Measurements from ENCODE around the gene SMDT1. TPM values are rescaled to one million over a fixed set of nuclear protein-coding genes. Genes with fewer than 3 reads are reported as not detected.
"Not testable (repeated sequence)": the region's sequence is repeated elsewhere in the genome, so short reads cannot be mapped to it uniquely, and the experiment has no call there.

SMDT1 gene
- polyA plus RNA-seq, 1 donor from 2014 or later: 42.8 TPM

DNA sequence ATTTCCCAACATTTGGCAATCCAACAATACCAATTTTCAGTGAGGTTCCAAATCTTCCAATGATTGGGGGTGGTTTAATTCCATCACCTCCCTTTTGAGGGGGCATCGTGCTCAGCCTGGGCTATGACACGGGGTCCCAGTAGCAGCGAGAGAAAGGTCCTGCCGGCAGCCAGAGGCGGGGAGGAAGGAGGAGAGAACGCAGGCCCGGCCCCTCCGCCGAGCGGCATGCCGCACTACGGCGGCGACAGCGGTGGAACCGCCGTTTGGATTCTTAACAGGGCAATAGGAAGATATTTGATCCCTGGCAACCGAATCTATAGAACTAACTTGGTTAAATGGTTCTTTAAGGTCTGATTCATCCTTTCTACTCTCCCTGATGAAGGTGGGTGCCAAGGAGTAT lies 29.3 kb downstream of the SMDT1 start:
- Histone ChIP-seq H3K9me3 (ENCODE audit: low read length) (no peaks in the 10 kb centered on the region), H3K79me2 (replicated peaks; ENCODE audit: insufficient read depth, low read length) (no peaks in the 10 kb centered on the region), H3F3A (ENCODE audit: insufficient read depth, low read length, poor library complexity, severe bottlenecking) (no peaks in the 10 kb centered on the region), H3K4me3 (ENCODE audit: low read length) (no peak overlapping the region), H3K9ac (ENCODE audit: low read length) (no peak overlapping the region), H3K27ac (ENCODE audit: low read length) (no peak overlapping the region), H3K36me3 (ENCODE audit: insufficient read depth, low read length) (no peaks in the 10 kb centered on the region), H4K20me1 (ENCODE audit: insufficient read depth) (no peaks in the 10 kb centered on the region), H2AFZ (ENCODE audit: low read depth, low read length) (no peak overlapping the region), H3K9me2 (ENCODE audit: insufficient read depth, low read length) (no peaks in the 10 kb centered on the region), H3K27me3 (ENCODE audit: insufficient read depth, low read depth, low read length) (no peaks in the 10 kb centered on the region), H3K4me2 (ENCODE audit: low read length) (no peak overlapping the region)
- no peak for TF ChIP-seq EZH2 (IDR thresholded peaks at IDR 0.05; ENCODE audit: borderline replicate concordance, insufficient read depth, low read length, poor library complexity, severe bottlenecking)
- TF ChIP-seq, protein P1, sequence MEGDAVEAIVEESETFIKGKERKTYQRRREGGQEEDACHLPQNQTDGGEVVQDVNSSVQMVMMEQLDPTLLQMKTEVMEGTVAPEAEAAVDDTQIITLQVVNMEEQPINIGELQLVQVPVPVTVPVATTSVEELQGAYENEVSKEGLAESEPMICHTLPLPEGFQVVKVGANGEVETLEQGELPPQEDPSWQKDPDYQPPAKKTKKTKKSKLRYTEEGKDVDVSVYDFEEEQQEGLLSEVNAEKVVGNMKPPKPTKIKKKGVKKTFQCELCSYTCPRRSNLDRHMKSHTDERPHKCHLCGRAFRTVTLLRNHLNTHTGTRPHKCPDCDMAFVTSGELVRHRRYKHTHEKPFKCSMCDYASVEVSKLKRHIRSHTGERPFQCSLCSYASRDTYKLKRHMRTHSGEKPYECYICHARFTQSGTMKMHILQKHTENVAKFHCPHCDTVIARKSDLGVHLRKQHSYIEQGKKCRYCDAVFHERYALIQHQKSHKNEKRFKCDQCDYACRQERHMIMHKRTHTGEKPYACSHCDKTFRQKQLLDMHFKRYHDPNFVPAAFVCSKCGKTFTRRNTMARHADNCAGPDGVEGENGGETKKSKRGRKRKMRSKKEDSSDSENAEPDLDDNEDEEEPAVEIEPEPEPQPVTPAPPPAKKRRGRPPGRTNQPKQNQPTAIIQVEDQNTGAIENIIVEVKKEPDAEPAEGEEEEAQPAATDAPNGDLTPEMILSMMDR (IDR thresholded peaks at IDR 0.05; ENCODE audit: poor library complexity, severe bottlenecking): no peak
- no peak for TF ChIP-seq MXI1 (conservative IDR thresholded peaks at IDR 0.05; ENCODE audit: poor library complexity, severe bottlenecking)
- TF ChIP-seq SMC3 (conservative IDR thresholded peaks at IDR 0.05; ENCODE audit: poor library complexity): no peak
- no peak for TF ChIP-seq POLR2AphosphoS5 (IDR thresholded peaks at IDR 0.05)
- TF ChIP-seq, protein P2, sequence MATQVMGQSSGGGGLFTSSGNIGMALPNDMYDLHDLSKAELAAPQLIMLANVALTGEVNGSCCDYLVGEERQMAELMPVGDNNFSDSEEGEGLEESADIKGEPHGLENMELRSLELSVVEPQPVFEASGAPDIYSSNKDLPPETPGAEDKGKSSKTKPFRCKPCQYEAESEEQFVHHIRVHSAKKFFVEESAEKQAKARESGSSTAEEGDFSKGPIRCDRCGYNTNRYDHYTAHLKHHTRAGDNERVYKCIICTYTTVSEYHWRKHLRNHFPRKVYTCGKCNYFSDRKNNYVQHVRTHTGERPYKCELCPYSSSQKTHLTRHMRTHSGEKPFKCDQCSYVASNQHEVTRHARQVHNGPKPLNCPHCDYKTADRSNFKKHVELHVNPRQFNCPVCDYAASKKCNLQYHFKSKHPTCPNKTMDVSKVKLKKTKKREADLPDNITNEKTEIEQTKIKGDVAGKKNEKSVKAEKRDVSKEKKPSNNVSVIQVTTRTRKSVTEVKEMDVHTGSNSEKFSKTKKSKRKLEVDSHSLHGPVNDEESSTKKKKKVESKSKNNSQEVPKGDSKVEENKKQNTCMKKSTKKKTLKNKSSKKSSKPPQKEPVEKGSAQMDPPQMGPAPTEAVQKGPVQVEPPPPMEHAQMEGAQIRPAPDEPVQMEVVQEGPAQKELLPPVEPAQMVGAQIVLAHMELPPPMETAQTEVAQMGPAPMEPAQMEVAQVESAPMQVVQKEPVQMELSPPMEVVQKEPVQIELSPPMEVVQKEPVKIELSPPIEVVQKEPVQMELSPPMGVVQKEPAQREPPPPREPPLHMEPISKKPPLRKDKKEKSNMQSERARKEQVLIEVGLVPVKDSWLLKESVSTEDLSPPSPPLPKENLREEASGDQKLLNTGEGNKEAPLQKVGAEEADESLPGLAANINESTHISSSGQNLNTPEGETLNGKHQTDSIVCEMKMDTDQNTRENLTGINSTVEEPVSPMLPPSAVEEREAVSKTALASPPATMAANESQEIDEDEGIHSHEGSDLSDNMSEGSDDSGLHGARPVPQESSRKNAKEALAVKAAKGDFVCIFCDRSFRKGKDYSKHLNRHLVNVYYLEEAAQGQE (IDR thresholded peaks at IDR 0.05; ENCODE audit: borderline replicate concordance): no peak
- TF ChIP-seq RAD21 (conservative IDR thresholded peaks at IDR 0.05): no peak
- TF ChIP-seq TAF1 (IDR thresholded peaks at IDR 0.05; ENCODE audit: low read depth): no peak
- TF ChIP-seq EP300 (conservative IDR thresholded peaks at IDR 0.05; ENCODE audit: poor library complexity, severe bottlenecking): no peak

DNA sequence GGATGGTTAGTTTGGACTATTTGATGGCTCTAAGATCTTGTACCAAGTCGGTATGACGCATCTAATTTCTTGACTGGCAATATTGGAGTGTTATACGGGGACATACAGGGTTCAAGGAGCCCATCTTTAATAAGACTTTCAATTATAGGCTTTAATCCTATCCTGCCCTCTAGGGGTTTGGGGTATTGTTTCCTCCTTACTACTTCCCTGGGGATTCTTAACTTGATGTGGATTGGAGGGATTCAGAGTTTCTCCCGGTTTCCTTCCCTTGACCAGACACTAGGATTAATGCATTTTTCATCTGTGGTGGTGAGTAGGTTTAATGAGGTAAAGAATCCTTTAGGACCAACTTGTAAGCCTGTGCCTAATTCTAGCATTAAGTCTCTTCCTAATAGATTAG lies 32.3 kb downstream of the SMDT1 start:
- Histone ChIP-seq H3K9ac (ENCODE audit: low read length) (no peak overlapping the region), H4K20me1 (ENCODE audit: insufficient read depth) (no peaks in the 10 kb centered on the region), H3K36me3 (ENCODE audit: insufficient read depth, low read length) (no peaks in the 10 kb centered on the region), H3K27me3 (ENCODE audit: insufficient read depth, low read depth, low read length) (no peaks in the 10 kb centered on the region), H3F3A (ENCODE audit: insufficient read depth, low read length, poor library complexity, severe bottlenecking) (no peaks in the 10 kb centered on the region), H2AFZ (ENCODE audit: low read depth, low read length) (no peak overlapping the region), H3K79me2 (replicated peaks; ENCODE audit: insufficient read depth, low read length) (no peaks in the 10 kb centered on the region), H3K27ac (ENCODE audit: low read length) (no peak overlapping the region), H3K9me3 (ENCODE audit: low read length) (no peaks in the 10 kb centered on the region), H3K4me3 (ENCODE audit: low read length) (no peak overlapping the region), H3K9me2 (ENCODE audit: insufficient read depth, low read length) (no peaks in the 10 kb centered on the region), H3K4me2 (ENCODE audit: low read length) (no peak overlapping the region)
- TF ChIP-seq, protein P2 (IDR thresholded peaks at IDR 0.05; ENCODE audit: borderline replicate concordance): no peak
- no peak for TF ChIP-seq MXI1 (conservative IDR thresholded peaks at IDR 0.05; ENCODE audit: poor library complexity, severe bottlenecking)
- TF ChIP-seq EZH2 (IDR thresholded peaks at IDR 0.05; ENCODE audit: borderline replicate concordance, insufficient read depth, low read length, poor library complexity, severe bottlenecking): no peak
- TF ChIP-seq RAD21 (conservative IDR thresholded peaks at IDR 0.05): no peak
- TF ChIP-seq, protein P1 (IDR thresholded peaks at IDR 0.05; ENCODE audit: poor library complexity, severe bottlenecking): no peak
- no peak for TF ChIP-seq EP300 (conservative IDR thresholded peaks at IDR 0.05; ENCODE audit: poor library complexity, severe bottlenecking)

DNA sequence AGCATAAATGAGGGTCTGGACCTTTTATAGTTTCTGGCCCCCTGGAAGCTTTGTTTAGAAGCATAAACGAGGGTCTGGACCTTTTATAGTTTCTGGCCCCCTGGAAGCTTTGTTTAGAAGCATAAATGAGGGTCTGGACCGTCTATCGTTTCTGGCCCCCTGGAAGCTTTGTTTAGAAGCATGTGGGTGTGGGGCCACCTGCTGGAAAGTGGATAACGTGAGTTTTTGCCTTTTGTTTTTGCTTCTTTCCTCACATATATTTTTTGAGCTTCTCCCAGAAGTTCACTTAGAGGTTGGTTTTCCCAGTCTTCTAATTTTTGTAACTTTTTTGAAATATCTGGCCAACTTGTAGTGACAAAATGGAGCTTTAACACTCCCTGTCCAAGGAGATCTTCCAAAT lies 33.3 kb downstream of the SMDT1 start:
- not testable (repeated sequence) for H3K4me3 ChIP-seq (ENCODE audit: low read length); H3K9ac ChIP-seq (ENCODE audit: low read length); H3K36me3 ChIP-seq (ENCODE audit: insufficient read depth, low read length); H3K27ac ChIP-seq (ENCODE audit: low read length); H3F3A ChIP-seq (ENCODE audit: insufficient read depth, low read length, poor library complexity, severe bottlenecking); H3K9me3 ChIP-seq (ENCODE audit: low read length); H3K27me3 ChIP-seq (ENCODE audit: insufficient read depth, low read depth, low read length); H2AFZ ChIP-seq (ENCODE audit: low read depth, low read length); H3K79me2 ChIP-seq (replicated peaks; ENCODE audit: insufficient read depth, low read length); H3K4me2 ChIP-seq (ENCODE audit: low read length); H3K9me2 ChIP-seq (ENCODE audit: insufficient read depth, low read length); H4K20me1 ChIP-seq (ENCODE audit: insufficient read depth)
